ENCODE measurements around the gene RFX2. TPM values are rescaled to one million over a fixed set of nuclear protein-coding genes. Genes with fewer than 3 reads are reported as not detected.

Gene RFX2
- total RNA-seq, 1 experiment from 2014 or later, result 3.7 TPM

GRCh38 chr19:6038634-6039405 is 71.5 kb downstream of the RFX2 start:
- no peaks in the 10 kb centered on the region for H3K9me3 ChIP-seq (ENCODE audit: control insufficient read depth, low read depth, low read length)
- no CpG with 5 or more reads among the region's 5 CpGs for WGBS (ENCODE audit: extremely low coverage, insufficient read length, low lambda C conversion rate)
- no peak overlapping the region for H3T11ph ChIP-seq (ENCODE audit: low read length)
- H2BK15ac ChIP-seq (ENCODE audit: low read depth, low read length), result no peak overlapping the region
- no peak overlapping the region for H3K4ac ChIP-seq (ENCODE audit: low read depth, low read length)
- no peak overlapping the region for H2BK12ac ChIP-seq (ENCODE audit: insufficient read length, low read depth, low read length)
- H2BK120ac ChIP-seq (ENCODE audit: low read depth, low read length, poor library complexity, severe bottlenecking), result no peak overlapping the region
- no peak for TF ChIP-seq CTCF (conservative IDR thresholded peaks at IDR 0.05)
- DNase-seq, result no peak
- H3K27ac ChIP-seq (ENCODE audit: insufficient read length, low read depth, low read length), result no peak overlapping the region
- H3K14ac ChIP-seq (ENCODE audit: insufficient read depth, low read length), result no peak overlapping the region
- H4K8ac ChIP-seq (replicated peaks; ENCODE audit: insufficient read length, low read depth, low read length), result no peak overlapping the region
- H3K4me1 Mint-ChIP-seq, result no peaks in the 10 kb centered on the region
- no peak overlapping the region for H3K23ac ChIP-seq (ENCODE audit: insufficient read length, low read depth, low read length)
- H3K4me3 Mint-ChIP-seq, result no peak overlapping the region
- no peak overlapping the region for H4K5ac ChIP-seq (ENCODE audit: insufficient read length, low read depth, low read length)
- H3K36me3 Mint-ChIP-seq (ENCODE audit: insufficient read depth in 1 of 3, low read depth in 3 of 3), result no peaks in the 10 kb centered on the region
- peaks cover 0 to 3% of the 10 kb centered on the region in 2 experiments; a peak in 2 of 5 replicates for H3K9me3 Mint-ChIP-seq
- no peak overlapping the region for H3K18ac ChIP-seq (ENCODE audit: insufficient read length, low read depth, low read length)
- no peak overlapping the region for H3K56ac ChIP-seq (ENCODE audit: insufficient read length, low read depth, low read length)
- no peak overlapping the region for H2AK5ac ChIP-seq (ENCODE audit: insufficient read length, low read length)
- H3K27me3 ChIP-seq (ENCODE audit: insufficient read depth, low read length), result no peaks in the 10 kb centered on the region
- no peaks in the 10 kb centered on the region for H3K23me2 ChIP-seq (ENCODE audit: insufficient read length, low read depth, low read length, poor library complexity, severe bottlenecking)
- no peak overlapping the region for H4K91ac ChIP-seq (ENCODE audit: insufficient read length, low read depth, low read length)
- no peak overlapping the region for H3K9ac ChIP-seq (ENCODE audit: extremely low read depth, insufficient read length, low read length)
- H2BK20ac ChIP-seq (ENCODE audit: low read depth, low read length, poor library complexity, severe bottlenecking), result no peak overlapping the region
- H3K27me3 Mint-ChIP-seq (ENCODE audit: low read depth), result peaks cover 9% of the 10 kb centered on the region
- no peak overlapping the region for H3K4me2 ChIP-seq (ENCODE audit: insufficient read depth, insufficient read length, low read length)
- no peaks in the 10 kb centered on the region for H4K20me1 ChIP-seq (ENCODE audit: control insufficient read depth, insufficient read depth, insufficient read length)
- no peak overlapping the region for H2BK5ac ChIP-seq (ENCODE audit: insufficient read length, low read length)
- H3K79me1 ChIP-seq (ENCODE audit: insufficient read depth, low read depth, low read length, poor library complexity, severe bottlenecking), result no peaks in the 10 kb centered on the region
- H3K27ac Mint-ChIP-seq, result no peak overlapping the region
- no peaks in the 10 kb centered on the region for H3K4me1 ChIP-seq (ENCODE audit: insufficient read depth, low read length)
- H2AFZ ChIP-seq (ENCODE audit: low read length), result no peak overlapping the region
- no peaks in the 10 kb centered on the region for H3K79me2 ChIP-seq (ENCODE audit: insufficient read depth, low read length)
